Suprapubic skin (tissue), 4 donors: ENCODE measurements around the gene ASTN2. TPM values are rescaled to one million over a fixed set of nuclear protein-coding genes. Genes with fewer than 3 reads are reported as not detected.

ENCODE experiments used
- DNase-seq, 2 donors: peaks; one replicate each; pipeline ENCODE4 v3.0.0-alpha.2; 2019; ENCODE audit warnings: low spot score in 2 of 2
- H3K27ac ChIP-seq: fragments of 200-600 bp; sonication (generic); one replicate; pipeline ENCODE4 v1.5.1; 2019
- H3K27me3 ChIP-seq: fragments of 200-600 bp; sonication (generic); one replicate; pipeline ENCODE4 v1.5.1; 2019
- H3K36me3 ChIP-seq: fragments of 200-600 bp; sonication (generic); one replicate; pipeline ENCODE4 v1.5.1; 2019
- H3K4me1 ChIP-seq: fragments of 200-600 bp; sonication (generic); one replicate; pipeline ENCODE4 v1.5.1; 2019
- H3K4me3 ChIP-seq: fragments of 200-600 bp; sonication (generic); one replicate; pipeline ENCODE4 v1.5.1; 2019; ENCODE audit warnings: mild to moderate bottlenecking
- H3K9me3 ChIP-seq: fragments of 200-600 bp; sonication (generic); one replicate; pipeline ENCODE4 v1.5.1; 2019
- EP300 ChIP-seq: sonication (generic); formaldehyde crosslinking; IDR thresholded peaks from one replicate; pipeline ENCODE4 v1.6.1; 2017; ENCODE audit warnings: antibody characterized with exemption
- POLR2A ChIP-seq, 2 donors: fragments of 450-650 bp; IDR thresholded peaks; one replicate each; pipeline ENCODE4 v1.6.1; 2017; ENCODE audit warnings: antibody characterized with exemption in 2 of 2, mild to moderate bottlenecking in 2 of 2, moderate library complexity in 2 of 2
- POLR2AphosphoS5 ChIP-seq, 3 donors: sonication (generic); formaldehyde crosslinking; IDR thresholded peaks; one replicate each; pipeline ENCODE4 v1.6.1; 2017; ENCODE audit warnings: antibody characterized with exemption in 3 of 3
- WGBS: methylation state at CpG from one replicate; pipeline ENCODE4 v1.1.5; 2018; 5-methylcytosine and 5-hydroxymethylcytosine counted together
- total RNA-seq, 4 donors: library from RNA; depleted of rRNA; stranded (reverse); fragments of >200 nt; gene quantifications; one replicate each; pipeline ENCODE4 v1.1.0, GENCODE V29; 2016
- TF ChIP-seq, protein P1 (sequence below), 2 donors: fragments of 200-600 bp in 1 of 2; fragments of 450-650 bp in 1 of 2; sonication (generic) in 1 of 2; IDR thresholded peaks; one replicate each; pipeline ENCODE4 v1.5.1; 2016 to 2019; ENCODE audit warnings: antibody characterized with exemption in 2 of 2, mild to moderate bottlenecking in 1 of 2, moderate library complexity in 1 of 2

Gene ASTN2
- total RNA-seq, 4 donors from 2014 or later: 2.0 to 6.9 (median 3.8) TPM

DNA sequence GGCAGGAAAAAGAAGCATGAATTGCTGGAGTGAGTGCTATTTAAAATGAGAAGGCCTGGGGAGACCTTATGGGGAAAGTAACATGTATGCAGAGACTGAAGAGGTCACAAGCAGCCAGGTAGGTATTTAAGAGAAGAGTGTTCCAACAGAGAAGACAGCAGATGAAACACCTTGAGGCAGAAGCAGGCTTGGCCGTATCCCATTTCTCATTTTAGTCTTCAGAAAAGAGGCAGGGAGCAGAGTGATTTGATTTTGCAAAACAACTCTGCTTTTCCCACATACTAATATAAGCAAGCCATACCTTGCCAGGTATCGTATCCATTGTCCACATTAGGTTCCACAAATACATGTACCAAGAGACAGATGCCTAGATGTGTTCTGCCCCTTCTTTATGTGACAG is 244.3 kb downstream of the ASTN2 start:
- H3K4me3 ChIP-seq: no peak overlapping the region
- no peaks in the 10 kb centered on the region for H3K9me3 ChIP-seq
- H3K4me1 ChIP-seq: no peaks in the 10 kb centered on the region
- H3K36me3 ChIP-seq: no peaks in the 10 kb centered on the region
- TF ChIP-seq, protein P1, sequence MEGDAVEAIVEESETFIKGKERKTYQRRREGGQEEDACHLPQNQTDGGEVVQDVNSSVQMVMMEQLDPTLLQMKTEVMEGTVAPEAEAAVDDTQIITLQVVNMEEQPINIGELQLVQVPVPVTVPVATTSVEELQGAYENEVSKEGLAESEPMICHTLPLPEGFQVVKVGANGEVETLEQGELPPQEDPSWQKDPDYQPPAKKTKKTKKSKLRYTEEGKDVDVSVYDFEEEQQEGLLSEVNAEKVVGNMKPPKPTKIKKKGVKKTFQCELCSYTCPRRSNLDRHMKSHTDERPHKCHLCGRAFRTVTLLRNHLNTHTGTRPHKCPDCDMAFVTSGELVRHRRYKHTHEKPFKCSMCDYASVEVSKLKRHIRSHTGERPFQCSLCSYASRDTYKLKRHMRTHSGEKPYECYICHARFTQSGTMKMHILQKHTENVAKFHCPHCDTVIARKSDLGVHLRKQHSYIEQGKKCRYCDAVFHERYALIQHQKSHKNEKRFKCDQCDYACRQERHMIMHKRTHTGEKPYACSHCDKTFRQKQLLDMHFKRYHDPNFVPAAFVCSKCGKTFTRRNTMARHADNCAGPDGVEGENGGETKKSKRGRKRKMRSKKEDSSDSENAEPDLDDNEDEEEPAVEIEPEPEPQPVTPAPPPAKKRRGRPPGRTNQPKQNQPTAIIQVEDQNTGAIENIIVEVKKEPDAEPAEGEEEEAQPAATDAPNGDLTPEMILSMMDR (IDR thresholded peaks at IDR 0.05): no peak
- TF ChIP-seq POLR2A (IDR thresholded peaks at IDR 0.05) (no peak), EP300 (no peak), POLR2AphosphoS5 (IDR thresholded peaks at IDR 0.05) (no peak)
- no peaks in the 10 kb centered on the region for H3K27me3 ChIP-seq
- H3K27ac ChIP-seq: no peak overlapping the region
- WGBS: 87% methylated on average over 2 of the region's 2 CpGs
- no peak for DNase-seq

DNA sequence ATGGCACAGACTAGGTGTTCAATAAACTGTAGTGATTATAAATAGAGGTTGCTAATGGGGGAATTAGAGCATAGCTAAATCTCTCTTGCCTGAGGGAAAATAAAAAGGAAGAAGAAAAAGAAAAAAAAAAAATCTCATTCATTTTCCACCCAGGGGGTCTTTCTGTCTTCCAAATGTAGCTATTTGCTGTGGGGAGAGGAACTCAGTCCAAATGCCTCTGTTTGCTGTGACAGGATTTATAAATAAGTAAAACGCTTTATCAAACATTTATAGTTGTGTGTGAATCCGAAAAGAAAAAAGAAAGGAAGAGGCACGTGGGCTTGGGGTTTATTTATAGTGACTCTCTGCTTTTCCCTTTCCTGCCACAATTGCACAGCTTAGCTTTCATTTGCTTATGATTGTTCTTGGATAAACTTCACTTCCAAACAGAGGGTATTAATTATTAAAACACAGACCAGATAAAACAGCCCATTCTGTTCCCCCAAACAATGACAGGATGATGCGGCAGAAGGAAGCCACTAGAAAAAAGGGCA is 245.7 kb downstream of the ASTN2 start:
- H3K36me3 ChIP-seq: no peaks in the 10 kb centered on the region
- WGBS: 29% methylated on average over 4 of the region's 4 CpGs

DNA sequence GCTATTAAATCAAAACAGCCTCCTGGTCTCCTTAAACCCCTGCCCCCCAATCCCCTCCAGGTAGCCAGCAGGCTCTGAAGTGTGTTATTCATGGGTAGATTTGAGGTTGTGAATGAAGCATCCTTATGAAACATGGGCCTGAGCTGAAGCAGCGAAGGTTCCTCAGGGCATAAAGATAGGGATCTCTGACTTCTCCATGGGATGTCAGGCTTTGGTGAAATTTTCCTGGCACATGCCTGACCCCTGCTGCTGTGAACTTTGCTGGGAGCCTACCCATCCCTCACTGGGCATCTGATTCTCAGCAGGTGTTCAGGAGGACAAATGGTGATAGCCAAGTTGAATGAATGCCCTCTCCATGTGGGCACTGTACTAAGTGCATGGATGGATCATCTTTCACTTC is 250.3 kb downstream of the ASTN2 start:
- Histone ChIP-seq H3K36me3 (no peaks in the 10 kb centered on the region), H3K27ac (no peak overlapping the region), H3K27me3 (no peaks in the 10 kb centered on the region), H3K4me3 (no peak overlapping the region), H3K4me1 (no peaks in the 10 kb centered on the region), H3K9me3 (no peaks in the 10 kb centered on the region)
- DNase-seq: no peak
- TF ChIP-seq, protein P1 (IDR thresholded peaks at IDR 0.05): no peak
- no peak for TF ChIP-seq EP300
- no peak for TF ChIP-seq POLR2A (IDR thresholded peaks at IDR 0.05)
- no peak for TF ChIP-seq POLR2AphosphoS5 (IDR thresholded peaks at IDR 0.05)
- WGBS: 83% methylated on average over 1 of the region's 1 CpG

More for the DNA sequence above, 245.7 kb downstream of the ASTN2 start:
- TF ChIP-seq EP300: no peak
- TF ChIP-seq, protein P1 (IDR thresholded peaks at IDR 0.05): no peak
- no peak for TF ChIP-seq POLR2A (IDR thresholded peaks at IDR 0.05)
- no peak for TF ChIP-seq POLR2AphosphoS5 (IDR thresholded peaks at IDR 0.05)
- H3K27me3 ChIP-seq: no peaks in the 10 kb centered on the region
- DNase-seq: no peak
- H3K4me3 ChIP-seq: no peak overlapping the region
- no peak overlapping the region for H3K27ac ChIP-seq
- no peaks in the 10 kb centered on the region for H3K9me3 ChIP-seq
- H3K4me1 ChIP-seq: no peaks in the 10 kb centered on the region

DNA sequence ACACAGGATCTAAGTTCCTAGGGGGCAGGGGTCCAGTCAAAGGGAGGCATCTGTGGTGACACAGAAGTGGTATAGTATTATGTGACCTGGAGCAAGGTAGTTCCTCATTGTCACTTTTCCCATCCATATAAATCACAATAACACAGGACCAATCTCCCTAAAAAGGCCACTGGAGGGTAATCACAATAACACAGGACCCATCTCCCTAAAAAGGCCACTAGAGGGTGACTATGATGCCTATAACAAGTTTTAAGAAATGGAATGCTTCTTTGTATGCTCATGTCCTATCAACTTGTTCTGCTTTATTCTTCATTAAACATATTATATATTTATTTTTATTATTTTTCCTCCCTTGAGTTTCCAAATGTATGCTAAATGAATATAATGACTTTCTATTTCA is 254.6 kb downstream of the ASTN2 start:
- Histone ChIP-seq H3K9me3 (no peaks in the 10 kb centered on the region), H3K4me3 (no peak overlapping the region), H3K36me3 (no peaks in the 10 kb centered on the region), H3K27ac (no peak overlapping the region), H3K27me3 (no peaks in the 10 kb centered on the region), H3K4me1 (no peaks in the 10 kb centered on the region)
- DNase-seq: no peak
- TF ChIP-seq EP300 (no peak), POLR2AphosphoS5 (IDR thresholded peaks at IDR 0.05) (no peak), POLR2A (IDR thresholded peaks at IDR 0.05) (no peak)
- TF ChIP-seq, protein P1 (IDR thresholded peaks at IDR 0.05): no peak

DNA sequence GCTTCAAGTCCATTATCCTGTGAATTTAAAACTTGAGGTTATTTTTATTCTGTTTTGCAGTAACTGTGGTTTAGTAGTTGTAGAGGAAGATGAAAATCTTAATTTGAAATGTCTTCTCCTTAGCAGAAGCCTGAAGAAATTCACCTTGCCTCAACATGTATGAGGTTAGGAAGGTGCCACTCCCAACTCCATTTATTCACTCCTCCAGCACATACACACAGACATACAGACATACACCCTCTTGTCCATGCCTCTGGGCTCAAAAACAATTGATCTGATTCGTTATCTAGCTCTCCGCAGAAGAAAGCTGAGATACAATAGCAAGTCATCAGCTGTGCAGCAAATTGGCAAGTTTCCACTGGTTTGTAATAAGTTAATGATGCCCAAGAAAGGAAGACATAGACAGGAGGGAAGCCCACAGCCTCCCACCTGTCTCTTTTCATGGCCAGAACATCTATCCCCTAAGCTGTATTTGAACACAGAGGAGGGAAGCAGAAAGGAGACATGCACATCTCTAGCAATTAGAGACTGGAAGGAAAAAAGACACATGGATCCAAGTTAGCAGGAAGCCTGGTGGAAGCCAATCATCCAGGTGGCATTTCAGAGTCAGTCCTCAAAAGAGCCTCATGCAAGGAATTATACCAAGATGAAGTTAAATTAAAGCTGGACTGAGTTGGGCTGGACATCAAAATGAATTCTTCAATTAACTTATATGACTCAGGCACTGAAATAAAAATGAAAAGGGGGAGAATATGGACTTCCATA is 257.9 kb downstream of the ASTN2 start:
- Histone ChIP-seq H3K27me3 (no peaks in the 10 kb centered on the region), H3K36me3 (no peaks in the 10 kb centered on the region), H3K9me3 (no peaks in the 10 kb centered on the region), H3K27ac (no peak overlapping the region), H3K4me3 (no peak overlapping the region), H3K4me1 (no peaks in the 10 kb centered on the region)
- TF ChIP-seq, protein P1 (IDR thresholded peaks at IDR 0.05): no peak
- no peak for TF ChIP-seq POLR2A (IDR thresholded peaks at IDR 0.05)
- TF ChIP-seq POLR2AphosphoS5 (IDR thresholded peaks at IDR 0.05): no peak
- no peak for DNase-seq
- 49% methylated on average over 2 of the region's 2 CpGs for WGBS
